Ascending aorta (tissue), 2 donors: Measurements from ENCODE around the gene TBC1D24. TPM values are rescaled to one million over a fixed set of nuclear protein-coding genes. Genes with fewer than 3 reads are reported as not detected.

ENCODE experiments used
- DNase-seq, 2 donors: peaks; one replicate each; pipeline ENCODE4 v3.0.0-alpha.2; 2019; ENCODE audit warnings: low spot score in 2 of 2
- H3K27ac ChIP-seq, 2 donors: fragments of 200-600 bp; sonication (generic); one replicate each; pipeline ENCODE4 v1.5.1; 2016 to 2017; ENCODE audit warnings: mild to moderate bottlenecking in 1 of 2
- H3K27me3 ChIP-seq: fragments of 200-600 bp; sonication (generic); one replicate; pipeline ENCODE4 v1.5.1; 2017
- H3K36me3 ChIP-seq, 2 donors: fragments of 200-600 bp; sonication (generic); one replicate each; pipeline ENCODE4 v1.5.1; 2016
- H3K4me1 ChIP-seq, 2 donors: fragments of 200-600 bp; sonication (generic); one replicate each; pipeline ENCODE4 v1.5.1; 2016 to 2017; ENCODE audit warnings: mild to moderate bottlenecking in 1 of 2
- H3K4me3 ChIP-seq, 2 donors: fragments of 200-600 bp; sonication (generic); one replicate each; pipeline ENCODE4 v1.5.1; 2016 to 2017; ENCODE audit warnings: mild to moderate bottlenecking in 1 of 2
- H3K9me3 ChIP-seq, 2 donors: fragments of 200-600 bp; sonication (generic); one replicate each; pipeline ENCODE4 v1.5.1; 2016
- intact Hi-C: fragments of 100-400 bp; cut with DNase I; formaldehyde crosslinking; loops from one replicate; pipeline ENCODE4 v1.15.1; 2023
- total RNA-seq: library from RNA; depleted of rRNA; stranded (reverse); fragments of >200 nt; gene quantifications from one replicate; pipeline ENCODE4 v1.1.0, GENCODE V29; 2016
- TF ChIP-seq, protein P1 (sequence below), 3 experiments: fragments of 200-600 bp in 2 of 3; fragments of 450-650 bp in 1 of 3; sonication (generic) in 2 of 3; IDR thresholded peaks; one replicate each; pipeline ENCODE4 v1.5.1; 2016 to 2019; ENCODE audit warnings: antibody characterized with exemption in 3 of 3, mild to moderate bottlenecking in 1 of 3, moderate library complexity in 1 of 3

The TBC1D24 gene
- total RNA-seq, 1 donor from 2014 or later, result 22.5 TPM

GRCh38 chr16:2447920-2448583 is 26.9 kb upstream of the TBC1D24 start:
- no peak for DNase-seq
- Histone ChIP-seq H3K4me3 (no peak overlapping the region), H3K9me3 (no peaks in the 10 kb centered on the region), H3K36me3 (peaks cover 0 to 5% of the 10 kb centered on the region in 2 donors), H3K27me3 (no peaks in the 10 kb centered on the region), H3K4me1 (no peaks in the 10 kb centered on the region), H3K27ac (no peak overlapping the region)
- intact Hi-C loops, result no loop called here
- TF ChIP-seq, protein P1, sequence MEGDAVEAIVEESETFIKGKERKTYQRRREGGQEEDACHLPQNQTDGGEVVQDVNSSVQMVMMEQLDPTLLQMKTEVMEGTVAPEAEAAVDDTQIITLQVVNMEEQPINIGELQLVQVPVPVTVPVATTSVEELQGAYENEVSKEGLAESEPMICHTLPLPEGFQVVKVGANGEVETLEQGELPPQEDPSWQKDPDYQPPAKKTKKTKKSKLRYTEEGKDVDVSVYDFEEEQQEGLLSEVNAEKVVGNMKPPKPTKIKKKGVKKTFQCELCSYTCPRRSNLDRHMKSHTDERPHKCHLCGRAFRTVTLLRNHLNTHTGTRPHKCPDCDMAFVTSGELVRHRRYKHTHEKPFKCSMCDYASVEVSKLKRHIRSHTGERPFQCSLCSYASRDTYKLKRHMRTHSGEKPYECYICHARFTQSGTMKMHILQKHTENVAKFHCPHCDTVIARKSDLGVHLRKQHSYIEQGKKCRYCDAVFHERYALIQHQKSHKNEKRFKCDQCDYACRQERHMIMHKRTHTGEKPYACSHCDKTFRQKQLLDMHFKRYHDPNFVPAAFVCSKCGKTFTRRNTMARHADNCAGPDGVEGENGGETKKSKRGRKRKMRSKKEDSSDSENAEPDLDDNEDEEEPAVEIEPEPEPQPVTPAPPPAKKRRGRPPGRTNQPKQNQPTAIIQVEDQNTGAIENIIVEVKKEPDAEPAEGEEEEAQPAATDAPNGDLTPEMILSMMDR (IDR thresholded peaks at IDR 0.05), result no peak

DNA sequence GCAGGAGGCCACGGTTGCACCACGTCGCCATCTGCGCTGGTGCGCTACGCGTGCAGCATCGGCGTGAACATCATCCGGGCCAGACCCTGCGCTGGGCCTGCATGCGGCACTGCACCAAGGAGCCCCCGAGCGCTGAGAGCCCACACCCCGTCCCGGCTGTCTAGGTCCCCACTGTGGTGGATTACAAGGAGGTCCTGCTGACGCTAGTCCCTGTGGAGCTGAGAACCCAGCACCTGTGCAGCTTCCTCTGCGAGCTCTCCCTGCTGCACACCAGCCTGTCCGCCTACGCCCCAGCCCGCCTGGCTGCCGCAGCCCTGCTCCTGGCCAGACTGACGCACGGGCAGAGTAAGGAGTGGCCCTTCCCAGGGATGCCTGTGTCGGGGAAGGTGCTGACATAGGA is 25.8 kb upstream of the TBC1D24 start:
- H3K4me1 ChIP-seq, result no peaks in the 10 kb centered on the region

GRCh38 chr16:2450535-2450934 is 24.4 kb upstream of the TBC1D24 start:
- H3K36me3 ChIP-seq, result no peaks in the 10 kb centered on the region
- H3K9me3 ChIP-seq, result no peaks in the 10 kb centered on the region
- H3K27ac ChIP-seq, result no peak overlapping the region
- H3K27me3 ChIP-seq, result no peaks in the 10 kb centered on the region
- no peaks in the 10 kb centered on the region for H3K4me1 ChIP-seq
- no peak overlapping the region for H3K4me3 ChIP-seq
- DNase-seq, result no peak
- intact Hi-C loops, result no loop called here
- TF ChIP-seq, protein P1 (IDR thresholded peaks at IDR 0.05), result no peak

More for the DNA sequence above, 25.8 kb upstream of the TBC1D24 start:
- H3K27ac ChIP-seq, result no peak overlapping the region
- no peaks in the 10 kb centered on the region for H3K9me3 ChIP-seq
- TF ChIP-seq, protein P1 (IDR thresholded peaks at IDR 0.05), result no peak
- DNase-seq, result no peak
- H3K36me3 ChIP-seq, result peaks cover 0 to 5% of the 10 kb centered on the region in 2 donors
- no peaks in the 10 kb centered on the region for H3K27me3 ChIP-seq
- H3K4me3 ChIP-seq, result no peak overlapping the region
- intact Hi-C loops, result no loop called here

DNA sequence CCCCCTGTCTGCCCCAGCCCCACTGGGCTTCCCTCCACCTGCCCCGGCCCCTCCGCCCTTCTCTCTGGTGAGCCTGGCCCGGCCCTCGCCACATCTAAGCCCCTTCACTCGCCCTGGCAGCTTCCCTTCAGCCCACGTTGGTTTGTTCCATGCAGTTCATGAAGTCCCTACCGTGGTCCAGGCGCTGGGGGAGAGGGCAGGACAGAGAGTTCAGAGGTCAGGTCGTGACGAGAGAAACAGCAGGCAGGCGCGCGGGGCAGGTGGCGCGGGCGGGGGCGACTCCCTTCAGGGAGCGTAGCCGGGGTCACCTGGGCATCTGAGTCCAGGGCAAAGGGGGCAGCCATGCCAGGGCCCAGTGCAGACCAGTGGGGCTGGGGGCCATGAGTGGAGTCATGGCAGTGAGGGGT is 23.9 kb upstream of the TBC1D24 start:
- H3K4me1 ChIP-seq, result no peaks in the 10 kb centered on the region
- no peaks in the 10 kb centered on the region for H3K36me3 ChIP-seq
- TF ChIP-seq, protein P1 (IDR thresholded peaks at IDR 0.05), result no peak
- no peak overlapping the region for H3K27ac ChIP-seq
- intact Hi-C loops, result no loop called here
- H3K4me3 ChIP-seq, result no peak overlapping the region
- DNase-seq, result no peak
- H3K27me3 ChIP-seq, result no peaks in the 10 kb centered on the region
- no peaks in the 10 kb centered on the region for H3K9me3 ChIP-seq

DNA sequence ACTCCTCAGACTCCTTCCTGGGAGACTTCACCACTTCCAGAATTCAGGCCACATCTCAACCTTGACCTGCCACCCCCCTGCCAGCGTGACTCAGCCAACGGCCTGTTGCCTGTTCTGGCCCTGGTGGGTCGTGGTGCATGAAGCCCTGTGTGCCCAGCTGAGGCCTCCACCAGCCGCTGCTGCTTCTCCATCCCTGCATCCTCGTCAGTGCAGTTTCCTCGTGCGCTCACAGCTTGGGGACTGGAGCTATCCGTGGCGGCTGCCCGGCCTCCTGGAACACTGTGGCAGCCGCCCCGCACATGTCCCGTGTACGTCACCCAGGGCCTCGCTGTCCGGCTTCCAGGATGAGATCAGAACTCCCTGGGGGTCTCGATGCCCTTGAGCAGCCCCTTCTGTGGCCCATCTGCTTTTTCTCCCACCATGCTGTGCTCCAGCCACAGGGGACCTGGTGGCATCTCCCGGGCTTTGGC is 23.0 kb upstream of the TBC1D24 start:
- no peak for DNase-seq
- no peaks in the 10 kb centered on the region for H3K4me1 ChIP-seq
- H3K4me3 ChIP-seq, result no peak overlapping the region
- intact Hi-C loops, result no loop called here
- H3K36me3 ChIP-seq, result no peaks in the 10 kb centered on the region
- no peaks in the 10 kb centered on the region for H3K9me3 ChIP-seq
- H3K27me3 ChIP-seq, result no peaks in the 10 kb centered on the region
- TF ChIP-seq, protein P1 (IDR thresholded peaks at IDR 0.05), result no peak
- H3K27ac ChIP-seq, result no peak overlapping the region
